GM12892 (cell line): ENCODE data around the gene PPIB.

Experiments used
- POLR2A ChIP-seq: IDR thresholded peaks from 2 replicates; pipeline ENCODE4 v1.6.1; 2011; ENCODE audit warnings: low read depth, low read length, control low read depth
- POLR2AphosphoS5 ChIP-seq: IDR thresholded peaks from 2 replicates; pipeline ENCODE4 v1.6.1; 2011; ENCODE audit warnings: low read depth, low read length, control low read depth

DNA sequence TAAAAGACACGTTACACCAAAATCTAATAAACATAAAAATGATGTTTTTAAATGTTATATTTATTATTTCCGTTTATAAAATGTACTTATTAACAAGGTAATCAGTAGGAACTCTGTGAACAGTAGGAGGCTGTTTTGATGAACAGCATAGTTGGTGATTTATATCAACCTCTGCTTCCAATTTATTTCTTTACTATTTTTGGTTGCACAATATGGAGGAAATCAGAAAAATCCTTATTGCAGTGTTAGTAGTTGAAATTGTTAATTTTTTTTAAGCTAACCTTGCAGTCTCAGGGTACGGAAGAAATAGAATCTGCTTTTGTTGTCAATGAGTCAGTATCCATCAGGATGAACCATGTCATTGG lies 16.3 kb downstream of the PPIB start:
- TF ChIP-seq POLR2AphosphoS5 (no peak), POLR2A (no peak)
